Activated B cell treated with CpG ODN at 0.5 μM for 24 hours (primary cell): ENCODE measurements around the gene ARHGAP5. TPM values are rescaled to one million over a fixed set of nuclear protein-coding genes. Genes with fewer than 3 reads are reported as not detected.

Source experiments
- ATAC-seq: fragments of 200-7000 bp; cut with Tn5 transposase; one replicate; pipeline ENCODE4 v1.10.0; 2021; ENCODE audit warnings: low read depth, mild to moderate bottlenecking, moderate library complexity
- CTCF ChIA-PET: fragments of 350-600 bp; sonication (Branson Sonifier 250); formaldehyde crosslinking; loops from one replicate; lab custom pipeline; 2021; ENCODE audit warnings: antibody characterized with exemption; lab: Charles Lee
- POLR2A ChIA-PET: fragments of 350-600 bp; sonication (Branson Sonifier 250); formaldehyde crosslinking; loops from one replicate; lab custom pipeline; 2021; ENCODE audit warnings: antibody characterized with exemption; lab: Charles Lee
- DNase-seq: peaks from one replicate; pipeline ENCODE4 v3.0.0; 2022
- H3K27ac Mint-ChIP-seq: one replicate; pipeline ENCODE4 v1.8.0; 2020; ENCODE audit warnings: mixed read lengths
- H3K27me3 Mint-ChIP-seq: one replicate; pipeline ENCODE4 v1.8.0; 2021; ENCODE audit warnings: mixed read lengths
- H3K36me3 Mint-ChIP-seq: one replicate; pipeline ENCODE4 v1.8.0; 2021; ENCODE audit warnings: low read depth, mixed read lengths
- H3K4me1 Mint-ChIP-seq: one replicate; pipeline ENCODE4 v1.8.0; 2021; ENCODE audit warnings: mixed read lengths
- H3K4me3 Mint-ChIP-seq: one replicate; pipeline ENCODE4 v1.8.0; 2020; ENCODE audit warnings: mild to moderate bottlenecking, mixed read lengths
- H3K9me3 Mint-ChIP-seq: one replicate; pipeline ENCODE4 v1.8.0; 2020; ENCODE audit warnings: mixed read lengths
- CTCF ChIP-seq: fragments of 200-600 bp; IDR thresholded peaks from one replicate; pipeline ENCODE4 v1.8.0; 2022; ENCODE audit warnings: antibody characterized with exemption, mild to moderate bottlenecking
- intact Hi-C: fragments of 100-400 bp; cut with micrococcal nuclease; formaldehyde crosslinking; loops from one replicate; pipeline ENCODE4 v1.15.1; 2024
- total RNA-seq: library from RNA; stranded (reverse); gene quantifications from 2 replicates; pipeline ENCODE4 v1.2.3, GENCODE V29; 2022

Gene ARHGAP5
- total RNA-seq, 1 donor from 2014 or later = 54.4 TPM

GRCh38 chr14:32074887-32075572 lies 2.1 kb upstream of the ARHGAP5 start:
- no peak for ATAC-seq
- intact Hi-C loops = loop anchor here (5.0 kb wide), 3 partner anchors 77 to 1048 kb away; partner anchors contain the start of genes AP4S1, HECTD1 and STRN3
- H3K4me3 Mint-ChIP-seq = no peak overlapping the region
- ChIA-PET CTCF (interaction anchor here (2.1 to 2.3 kb wide), 2 partner anchors 177 to 179 kb away, joined by 15 read pairs; no protein-coding TSS in a partner anchor), POLR2A (interaction anchor here (3.5 kb wide), 1 partner anchor 127 kb away, joined by 53 read pairs; the partner anchor contains the start of genes RNU6-7 and RNU6-8)
- no peaks in the 10 kb centered on the region for H3K9me3 Mint-ChIP-seq
- TF ChIP-seq CTCF = no peak
- no peaks in the 10 kb centered on the region for H3K27me3 Mint-ChIP-seq
- DNase-seq = no peak
- H3K36me3 Mint-ChIP-seq = peaks cover 12% of the 10 kb centered on the region
- H3K4me1 Mint-ChIP-seq = peaks cover 25% of the 10 kb centered on the region
- H3K27ac Mint-ChIP-seq = no peak overlapping the region

GRCh38 chr14:32075672-32076277 lies 1.3 kb upstream of the ARHGAP5 start:
- ChIA-PET CTCF (interaction anchor here (1.3 to 2.3 kb wide), 3 partner anchors 128 to 179 kb away, joined by 4 to 15 read pairs (median 15); partner anchors contain the start of gene RNU6-8), POLR2A (interaction anchor here (0.6 to 3.5 kb wide), 12 partner anchors 26 to 1011 kb away, joined by 3 to 53 read pairs (median 9); partner anchors contain the start of genes HEATR5A, RNU6-7 and RNU6-8)
- H3K4me1 Mint-ChIP-seq = peaks cover 29% of the 10 kb centered on the region
- no peak for DNase-seq
- peak; percentile 12 for ATAC-seq
- intact Hi-C loops = loop anchor here (1.0 to 5.0 kb wide), 8 partner anchors 77 to 1517 kb away; partner anchors contain the start of genes AP4S1, DTD2, G2E3 and HEATR5A
- H3K27ac Mint-ChIP-seq = peak overlapping the region; percentile 98
- H3K36me3 Mint-ChIP-seq = peaks cover 12% of the 10 kb centered on the region
- H3K27me3 Mint-ChIP-seq = no peaks in the 10 kb centered on the region
- TF ChIP-seq CTCF = no peak
- peak overlapping the region; percentile 93 for H3K4me3 Mint-ChIP-seq
- H3K9me3 Mint-ChIP-seq = no peaks in the 10 kb centered on the region

- ChIA-PET POLR2A (interaction anchor here (0.6 to 3.5 kb wide), 20 partner anchors 11 to 1455 kb away, joined by 3 to 53 read pairs (median 7); partner anchors contain the start of genes HEATR5A, RNU6-7 and RNU6-8), CTCF (interaction anchor here (1.3 to 2.3 kb wide), 3 partner anchors 127 to 178 kb away, joined by 4 to 15 read pairs (median 15); partner anchors contain the start of gene RNU6-8)
- Mint-ChIP-seq H3K27ac (peak overlapping the region; percentile 98), H3K9me3 (no peaks in the 10 kb centered on the region), H3K27me3 (no peaks in the 10 kb centered on the region), H3K36me3 (peaks cover 12% of the 10 kb centered on the region), H3K4me1 (peaks cover 33% of the 10 kb centered on the region), H3K4me3 (peak overlapping the region; percentile 93)
- no peak for TF ChIP-seq CTCF
- DNase-seq = peak; percentile 82
- peak; percentile 68 for ATAC-seq
- intact Hi-C loops = loop anchor here (1.0 to 5.0 kb wide), 9 partner anchors 76 to 1518 kb away; partner anchors contain the start of genes AP4S1, DTD2, G2E3 and HEATR5A
These were observed 625 bp upstream of the ARHGAP5 start for GRCh38 chr14:32076278-32077080.

GRCh38 chr14:32078023-32078857 lies 1.1 kb downstream of the ARHGAP5 start:
- Mint-ChIP-seq H3K9me3 (no peaks in the 10 kb centered on the region), H3K36me3 (peaks cover 12% of the 10 kb centered on the region), H3K4me3 (peak overlapping the region; percentile 93), H3K4me1 (peaks cover 41% of the 10 kb centered on the region), H3K27ac (peak overlapping the region; percentile 89), H3K27me3 (no peaks in the 10 kb centered on the region)
- ATAC-seq = no peak
- ChIA-PET CTCF (interaction anchor here (0.6 to 1.3 kb wide), 4 partner anchors 19 to 176 kb away, joined by 4 to 5 read pairs (median 5); no protein-coding TSS in a partner anchor), POLR2A (interaction anchor here (0.6 to 3.5 kb wide), 9 partner anchors 28 to 658 kb away, joined by 3 to 53 read pairs (median 9); partner anchors contain the start of genes DTD2, HEATR5A, RNU6-7 and RNU6-8)
- TF ChIP-seq CTCF = no peak
- no peak for DNase-seq
- intact Hi-C loops = loop anchor here (1.0 to 5.0 kb wide), 6 partner anchors 10 to 1051 kb away; partner anchors contain the start of genes AP4S1, HECTD1 and STRN3
